ENCODE results near the gene ONECUT3. TPM values are rescaled to one million over a fixed set of nuclear protein-coding genes. Genes with fewer than 3 reads are reported as not detected.
A peak's percentile ranks its signal among the peaks of the same experiment; 100 is the strongest.

ONECUT3 gene
- total and polyA plus RNA-seq, 3 donors from 2014 or later = 0.13 to 0.39 (median 0.25) TPM

GRCh38 chr19:1825909-1826556, 72.7 kb downstream of the ONECUT3 start:
- Histone ChIP-seq H3K27ac (peak overlapping the region; percentile 71 to 76), H3K36me3 (ENCODE audit: low read depth, missing control alignments) (no peaks in the 10 kb centered on the region), H3K9me3 (no peaks in the 10 kb centered on the region), H3K27me3 (no peaks in the 10 kb centered on the region), H3K4me3 (peak overlapping the region; percentile 18 to 58), H3K4me1 (peaks cover 19% of the 10 kb centered on the region)
- 22 to 39% methylated on average over 14 to 15 of the region's 15 CpGs for WGBS, 2 donors
- TF ChIP-seq POLR2A (IDR thresholded peaks at IDR 0.05) (no peak), CTCF (IDR thresholded peaks at IDR 0.05) (peak; percentile 94 to 95 (median 95))
- DNase-seq = peak; percentile 89
- intact Hi-C loops (cut with DNase I; ENCODE audit: low total_unique reads) = no loop called here

- Histone ChIP-seq H3K4me3 (peak overlapping the region; percentile 18 to 58), H3K4me1 (peaks cover 19% of the 10 kb centered on the region), H3K27ac (peak overlapping the region; percentile 71 to 76), H3K36me3 (ENCODE audit: low read depth, missing control alignments) (no peaks in the 10 kb centered on the region), H3K9me3 (no peaks in the 10 kb centered on the region), H3K27me3 (no peaks in the 10 kb centered on the region)
- WGBS, 2 donors = 38 to 58% methylated on average over 12 to 60 of the region's 63 CpGs
- intact Hi-C loops (cut with DNase I; ENCODE audit: low total_unique reads) = no loop called here
- DNase-seq = peak; percentile 66
- TF ChIP-seq POLR2A (IDR thresholded peaks at IDR 0.05) (no peak), CTCF (IDR thresholded peaks at IDR 0.05) (no peak)
Measured at GRCh38 chr19:1826557-1827521, 73.5 kb downstream of the ONECUT3 start.

- Histone ChIP-seq H3K27ac (peak overlapping the region; percentile 71 to 76), H3K27me3 (no peaks in the 10 kb centered on the region), H3K4me1 (peaks cover 27% of the 10 kb centered on the region), H3K4me3 (no peak overlapping the region), H3K9me3 (no peaks in the 10 kb centered on the region), H3K36me3 (ENCODE audit: low read depth, missing control alignments) (no peaks in the 10 kb centered on the region)
- no peak for TF ChIP-seq POLR2A (IDR thresholded peaks at IDR 0.05)
- no peak for TF ChIP-seq CTCF (IDR thresholded peaks at IDR 0.05)
- intact Hi-C loops (cut with DNase I; ENCODE audit: low total_unique reads) = no loop called here
- no peak for DNase-seq
- 68 to 70% methylated on average over 12 to 29 of the region's 41 CpGs for WGBS, 2 donors
Measured at GRCh38 chr19:1827566-1828278, 74.4 kb downstream of the ONECUT3 start.

- H3K27me3 ChIP-seq = no peaks in the 10 kb centered on the region
- WGBS, 2 donors = 84% methylated on average over 57 of the region's 57 CpGs; no CpG with 5 or more reads in 1 of the 2 donors
Measured at GRCh38 chr19:1828279-1829238, 75.3 kb downstream of the ONECUT3 start.

More at GRCh38 chr19:1828279-1829238, 75.3 kb downstream of the ONECUT3 start:
- Histone ChIP-seq H3K4me1 (peaks cover 35% of the 10 kb centered on the region), H3K27ac (peak overlapping the region; percentile 71 to 76), H3K4me3 (no peak overlapping the region), H3K36me3 (ENCODE audit: low read depth, missing control alignments) (no peaks in the 10 kb centered on the region), H3K9me3 (no peaks in the 10 kb centered on the region)
- DNase-seq = no peak
- TF ChIP-seq POLR2A (IDR thresholded peaks at IDR 0.05) (no peak), CTCF (IDR thresholded peaks at IDR 0.05) (no peak)
- intact Hi-C loops (cut with DNase I; ENCODE audit: low total_unique reads) = no loop called here
